GM12875 (cell line): ENCODE results near the gene AEBP2.

Experiments
- H3K4me3 ChIP-seq: one replicate; pipeline ENCODE4 v1.5.1; 2011; ENCODE audit warnings: low read depth, low read length, control low read depth
- TF ChIP-seq, protein P1 (sequence below): IDR thresholded peaks from 2 replicates; pipeline ENCODE4 v1.5.1; 2011; ENCODE audit warnings: low read depth, mild to moderate bottlenecking, control low read depth, inconsistent platforms, low read length, moderate library complexity, borderline replicate concordance; ENCODE audit not compliant: insufficient read depth

The AEBP2 gene

DNA sequence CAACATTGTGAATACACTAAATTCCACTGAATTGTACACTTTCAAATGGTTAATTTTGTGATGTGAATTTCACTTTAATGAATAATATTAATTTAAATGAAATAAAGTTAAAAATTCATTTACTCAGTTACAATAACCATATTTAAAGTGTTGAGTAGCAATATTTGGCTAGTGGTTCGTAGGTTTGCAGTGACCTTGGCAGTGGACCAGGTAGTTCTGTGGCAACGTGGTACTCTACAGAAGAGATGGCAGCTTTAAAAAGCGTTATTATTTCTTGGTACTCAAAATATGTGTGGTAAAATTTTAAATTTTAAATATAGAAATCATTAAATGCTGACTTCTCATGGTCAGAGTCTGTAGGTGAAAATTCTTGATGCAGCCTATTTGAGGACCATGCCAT lies 51.6 kb downstream of the AEBP2 start:
- TF ChIP-seq, protein P1, sequence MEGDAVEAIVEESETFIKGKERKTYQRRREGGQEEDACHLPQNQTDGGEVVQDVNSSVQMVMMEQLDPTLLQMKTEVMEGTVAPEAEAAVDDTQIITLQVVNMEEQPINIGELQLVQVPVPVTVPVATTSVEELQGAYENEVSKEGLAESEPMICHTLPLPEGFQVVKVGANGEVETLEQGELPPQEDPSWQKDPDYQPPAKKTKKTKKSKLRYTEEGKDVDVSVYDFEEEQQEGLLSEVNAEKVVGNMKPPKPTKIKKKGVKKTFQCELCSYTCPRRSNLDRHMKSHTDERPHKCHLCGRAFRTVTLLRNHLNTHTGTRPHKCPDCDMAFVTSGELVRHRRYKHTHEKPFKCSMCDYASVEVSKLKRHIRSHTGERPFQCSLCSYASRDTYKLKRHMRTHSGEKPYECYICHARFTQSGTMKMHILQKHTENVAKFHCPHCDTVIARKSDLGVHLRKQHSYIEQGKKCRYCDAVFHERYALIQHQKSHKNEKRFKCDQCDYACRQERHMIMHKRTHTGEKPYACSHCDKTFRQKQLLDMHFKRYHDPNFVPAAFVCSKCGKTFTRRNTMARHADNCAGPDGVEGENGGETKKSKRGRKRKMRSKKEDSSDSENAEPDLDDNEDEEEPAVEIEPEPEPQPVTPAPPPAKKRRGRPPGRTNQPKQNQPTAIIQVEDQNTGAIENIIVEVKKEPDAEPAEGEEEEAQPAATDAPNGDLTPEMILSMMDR, result no peak
- H3K4me3 ChIP-seq, result no peak overlapping the region

DNA sequence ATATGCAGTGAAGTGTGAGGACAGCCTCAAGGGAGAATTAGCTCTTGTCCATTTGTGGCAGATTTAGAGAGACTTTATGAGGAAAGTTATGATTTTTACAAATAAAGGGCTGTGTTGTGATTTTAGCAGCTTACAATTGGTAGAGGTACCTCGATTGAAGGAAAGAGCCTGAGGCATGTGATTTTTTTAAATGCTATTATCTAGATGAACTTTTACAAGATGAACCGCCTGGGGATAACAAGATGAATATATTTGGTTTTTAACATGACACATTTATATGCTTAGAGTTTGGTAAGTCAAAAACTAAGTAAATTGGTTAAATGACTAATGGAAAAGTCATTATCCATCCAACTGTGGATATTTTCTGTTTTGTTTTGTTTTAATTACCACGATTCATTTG lies 52.6 kb downstream of the AEBP2 start:
- TF ChIP-seq, protein P1, result no peak

DNA sequence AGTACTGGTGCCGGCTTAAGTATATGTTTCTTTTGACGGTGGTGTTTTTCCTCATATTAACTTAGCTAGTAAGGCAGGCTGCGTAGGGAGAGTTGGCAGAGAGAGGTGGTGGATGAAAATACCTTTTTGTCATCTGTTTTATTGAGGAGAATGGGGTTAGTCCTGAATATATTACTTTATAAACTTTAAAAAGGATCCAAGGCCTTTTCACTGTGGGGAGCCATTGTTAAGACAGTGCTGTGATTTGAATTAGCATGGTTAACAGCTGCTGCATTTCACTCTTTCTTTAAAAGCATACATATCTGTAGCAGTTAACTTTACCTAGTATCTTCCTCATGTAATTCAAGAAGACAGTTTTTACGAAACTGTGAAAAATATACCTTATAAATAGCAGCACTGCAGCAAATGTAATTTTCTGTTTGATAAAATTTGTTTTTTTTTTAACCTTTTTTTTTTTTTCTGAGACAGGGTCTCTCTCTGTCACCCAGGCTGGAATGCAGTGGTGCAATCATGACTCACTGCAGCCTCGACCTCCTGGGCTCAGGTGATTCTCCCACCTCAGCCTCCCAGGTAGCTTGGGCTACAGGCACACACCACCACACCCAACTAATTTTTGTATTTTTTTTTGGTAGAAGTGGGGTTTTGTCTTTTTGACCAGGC lies 57.1 kb downstream of the AEBP2 start:
- TF ChIP-seq, protein P1, result no peak
- H3K4me3 ChIP-seq, result no peak overlapping the region

More for the DNA sequence above, 52.6 kb downstream of the AEBP2 start:
- H3K4me3 ChIP-seq, result no peak overlapping the region

DNA sequence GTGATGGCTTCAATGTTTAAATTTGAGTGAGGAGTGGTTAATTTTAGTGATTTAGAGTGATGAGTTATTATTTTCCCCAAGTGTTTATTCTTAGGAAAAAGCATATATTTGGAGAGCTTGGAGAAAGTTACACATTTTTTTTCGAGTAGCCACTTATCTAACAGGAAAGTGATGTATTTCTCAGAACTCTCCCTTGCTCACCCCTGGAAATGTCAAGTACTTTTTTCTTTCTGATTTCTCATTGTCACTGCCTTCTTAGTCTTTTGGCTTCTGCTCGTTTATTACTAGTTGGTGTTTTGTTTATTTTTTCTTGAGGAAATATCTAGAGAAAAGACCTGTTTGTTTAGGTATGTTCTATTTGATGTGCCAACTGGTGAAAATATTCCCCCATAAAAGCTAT lies 58.8 kb downstream of the AEBP2 start:
- H3K4me3 ChIP-seq, result no peak overlapping the region
- TF ChIP-seq, protein P1, result no peak

DNA sequence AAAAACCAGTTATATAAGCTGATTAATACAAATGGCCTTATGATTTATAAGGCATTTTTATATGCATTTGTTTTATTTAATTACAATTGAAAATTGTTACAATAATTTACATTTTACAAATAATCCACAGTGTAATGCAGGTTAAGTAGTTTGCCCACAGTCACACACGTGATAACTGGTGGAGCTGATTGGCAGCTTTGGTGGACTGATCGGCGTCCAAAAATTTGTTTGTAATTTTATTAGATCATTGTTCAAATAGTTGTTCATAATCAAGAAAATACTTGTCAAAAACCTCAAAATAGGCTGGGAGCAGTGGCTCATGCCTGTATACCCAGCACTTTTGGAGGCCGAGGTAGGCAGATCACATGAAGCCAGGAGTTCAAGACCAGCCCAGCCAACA lies 59.7 kb downstream of the AEBP2 start:
- H3K4me3 ChIP-seq, result no peak overlapping the region
- TF ChIP-seq, protein P1, result no peak

DNA sequence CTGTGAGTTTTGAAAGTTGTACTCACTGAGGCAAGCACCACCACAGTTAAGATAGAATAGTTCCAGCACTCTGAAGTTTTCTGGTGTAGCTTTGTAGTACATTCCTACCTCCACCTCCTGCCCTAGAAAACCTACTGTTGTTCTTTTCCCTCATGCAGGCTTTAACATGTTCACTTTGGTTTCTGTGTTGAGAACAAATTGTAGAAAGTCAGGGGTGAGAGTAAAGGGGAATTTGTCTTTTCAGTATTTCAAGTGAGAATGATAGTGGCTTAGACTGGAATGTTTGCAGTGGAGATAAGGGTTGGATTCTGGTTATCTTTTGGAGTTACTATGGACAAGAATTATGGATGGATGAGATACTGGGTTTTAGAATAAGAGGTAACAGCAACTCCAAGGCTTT lies 67.2 kb downstream of the AEBP2 start:
- H3K4me3 ChIP-seq, result no peak overlapping the region
- TF ChIP-seq, protein P1, result no peak

DNA sequence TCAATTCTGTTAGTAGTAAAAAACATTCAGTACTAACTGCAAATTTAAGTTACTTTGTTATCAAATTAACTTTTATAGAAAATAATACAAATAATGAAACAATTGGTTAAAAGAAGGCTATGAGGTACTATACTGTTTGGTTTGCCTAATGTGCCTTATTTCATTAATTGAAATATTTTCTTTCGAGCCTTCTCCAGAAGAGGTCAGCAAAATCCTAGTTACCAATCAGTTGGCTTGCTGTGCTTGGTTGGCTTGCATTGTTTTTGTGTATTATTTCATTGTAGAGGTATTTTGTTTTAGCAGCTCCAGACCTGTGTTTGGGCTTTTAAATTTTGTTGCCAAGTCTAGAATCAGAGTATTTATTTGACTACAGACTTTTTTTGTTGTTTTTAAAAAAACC lies 68.5 kb downstream of the AEBP2 start:
- TF ChIP-seq, protein P1, result no peak
- H3K4me3 ChIP-seq, result no peak overlapping the region
